H9 (cell line): ENCODE measurements around the gene PTMA. TPM values are rescaled to one million over a fixed set of nuclear protein-coding genes. Genes with fewer than 3 reads are reported as not detected.
A peak's percentile ranks its signal among the peaks of the same experiment; 100 is the strongest.
"Not testable (repeated sequence)": the region's sequence is repeated elsewhere in the genome, so short reads cannot be mapped to it uniquely, and the experiment has no call there.

ENCODE experiments used
- DNase-seq: peaks from one replicate; pipeline ENCODE4 v3.0.0-alpha.2; 2017
- H2AFZ ChIP-seq: one replicate; pipeline ENCODE4 v1.6.1; 2013; ENCODE audit warnings: mild to moderate bottlenecking, low read length, control low read depth, moderate library complexity
- H2AK5ac ChIP-seq: 2 replicates; pipeline ENCODE4 v1.6.1; 2013; ENCODE audit warnings: low read length, control low read depth, mixed read lengths; ENCODE audit not compliant: insufficient read length
- H2BK120ac ChIP-seq: one replicate; pipeline ENCODE4 v1.6.1; 2013; ENCODE audit warnings: low read depth, mild to moderate bottlenecking, low read length, control low read depth, inconsistent platforms; ENCODE audit not compliant: poor library complexity, severe bottlenecking
- H2BK12ac ChIP-seq: 2 replicates; pipeline ENCODE4 v1.6.1; 2013; ENCODE audit warnings: low read length, control low read depth, mixed read lengths, low read depth; ENCODE audit not compliant: insufficient read length
- H2BK15ac ChIP-seq: 2 replicates; pipeline ENCODE4 v1.6.1; 2013; ENCODE audit warnings: low read depth, low read length, control low read depth
- H2BK20ac ChIP-seq: one replicate; pipeline ENCODE4 v1.6.1; 2013; ENCODE audit warnings: low read depth, mild to moderate bottlenecking, low read length, control low read depth, inconsistent platforms; ENCODE audit not compliant: poor library complexity, severe bottlenecking
- H2BK5ac ChIP-seq: 2 replicates; pipeline ENCODE4 v1.6.1; 2013; ENCODE audit warnings: low read length, control low read depth, mixed read lengths; ENCODE audit not compliant: insufficient read length
- H3K14ac ChIP-seq: 2 replicates; pipeline ENCODE4 v1.6.1; 2013; ENCODE audit warnings: low read length, control low read depth; ENCODE audit not compliant: insufficient read depth
- H3K18ac ChIP-seq: 2 replicates; pipeline ENCODE4 v1.6.1; 2013; ENCODE audit warnings: low read depth, mild to moderate bottlenecking, mixed read lengths, low read length, control low read depth; ENCODE audit not compliant: insufficient read length
- H3K23ac ChIP-seq: 2 replicates; pipeline ENCODE4 v1.6.1; 2013; ENCODE audit warnings: low read length, control low read depth, mixed read lengths, low read depth; ENCODE audit not compliant: insufficient read length
- H3K23me2 ChIP-seq: 2 replicates; pipeline ENCODE4 v1.6.1; 2013; ENCODE audit warnings: low read depth, mild to moderate bottlenecking, mixed read lengths, low read length, control low read depth; ENCODE audit not compliant: insufficient read length, poor library complexity, severe bottlenecking
- H3K27ac ChIP-seq: 2 replicates; pipeline ENCODE4 v1.5.1; 2013; ENCODE audit warnings: low read length, control low read depth, mixed read lengths, low read depth; ENCODE audit not compliant: insufficient read length
- H3K27me3 ChIP-seq: 2 replicates; pipeline ENCODE4 v1.6.1; 2013; ENCODE audit warnings: low read length, control low read depth, inconsistent platforms; ENCODE audit not compliant: insufficient read depth
- H3K4ac ChIP-seq: 2 replicates; pipeline ENCODE4 v1.6.1; 2013; ENCODE audit warnings: low read depth, mild to moderate bottlenecking, control low read depth, inconsistent platforms, low read length, moderate library complexity
- H3K4me1 ChIP-seq: 2 replicates; pipeline ENCODE4 v1.6.1; 2013; ENCODE audit warnings: low read length, control low read depth, inconsistent platforms; ENCODE audit not compliant: insufficient read depth
- H3K4me2 ChIP-seq: 2 replicates; pipeline ENCODE4 v1.6.1; 2013; ENCODE audit warnings: low read length, control low read depth, mixed read lengths; ENCODE audit not compliant: insufficient read length, insufficient read depth
- H3K56ac ChIP-seq: 2 replicates; pipeline ENCODE4 v1.6.1; 2013; ENCODE audit warnings: low read depth, mild to moderate bottlenecking, mixed read lengths, low read length, control low read depth; ENCODE audit not compliant: insufficient read length
- H3K79me1 ChIP-seq: 2 replicates; pipeline ENCODE4 v1.6.1; 2013; ENCODE audit warnings: low read depth, mild to moderate bottlenecking, moderate library complexity, low read length, control low read depth, inconsistent platforms; ENCODE audit not compliant: insufficient read depth, poor library complexity, severe bottlenecking
- H3K79me2 ChIP-seq: 2 replicates; pipeline ENCODE4 v1.6.1; 2013; ENCODE audit warnings: low read length, control low read depth, inconsistent platforms; ENCODE audit not compliant: insufficient read depth
- H3K9ac ChIP-seq: 2 replicates; pipeline ENCODE4 v1.6.1; 2013; ENCODE audit warnings: low read length, control low read depth, mixed read lengths; ENCODE audit not compliant: insufficient read length; ENCODE audit errors: extremely low read depth
- H3K9me3 ChIP-seq: one replicate; pipeline ENCODE4 v1.6.1; 2013; ENCODE audit warnings: low read depth, low read length, inconsistent platforms; ENCODE audit not compliant: control insufficient read depth
- H3T11ph ChIP-seq: one replicate; pipeline ENCODE4 v1.6.1; 2013; ENCODE audit warnings: mild to moderate bottlenecking, low read length, control low read depth, inconsistent platforms
- H4K20me1 ChIP-seq: one replicate; pipeline ENCODE4 v1.6.1; 2013; ENCODE audit not compliant: control insufficient read depth, insufficient read length, insufficient read depth
- H4K5ac ChIP-seq: 2 replicates; pipeline ENCODE4 v1.6.1; 2013; ENCODE audit warnings: low read depth, mild to moderate bottlenecking, mixed read lengths, low read length, control low read depth; ENCODE audit not compliant: insufficient read length
- H4K8ac ChIP-seq: replicated peaks from 2 replicates; pipeline ENCODE4 v1.6.1; 2013; ENCODE audit warnings: low read length, control low read depth, mixed read lengths, low read depth; ENCODE audit not compliant: insufficient read length
- H4K91ac ChIP-seq: 2 replicates; pipeline ENCODE4 v1.6.1; 2013; ENCODE audit warnings: low read depth, mild to moderate bottlenecking, moderate library complexity, mixed read lengths, low read length, control low read depth; ENCODE audit not compliant: insufficient read length
- H3K27ac Mint-ChIP-seq, 3 experiments: 2 replicates in 2 of 3; 3 replicates in 1 of 3; pipeline ENCODE4 v1.8.0; 2020 to 2021; ENCODE audit warnings: mixed read lengths in 3 of 3, mild to moderate bottlenecking in 1 of 3, moderate library complexity in 1 of 3
- H3K27me3 Mint-ChIP-seq: 2 replicates; pipeline ENCODE4 v1.8.0; 2021; ENCODE audit warnings: low read depth, mild to moderate bottlenecking, moderate library complexity, mixed read lengths
- H3K36me3 Mint-ChIP-seq, 3 experiments: 2 replicates in 2 of 3; 3 replicates in 1 of 3; pipeline ENCODE4 v1.8.0; 2020 to 2021; ENCODE audit warnings: low read depth in 3 of 3, mixed read lengths in 3 of 3; ENCODE audit not compliant: insufficient read depth in 1 of 3
- H3K4me1 Mint-ChIP-seq, 2 experiments: 2 replicates each; pipeline ENCODE4 v1.8.0; 2020; ENCODE audit warnings: mixed read lengths in 2 of 2
- H3K4me3 Mint-ChIP-seq, 2 experiments: 2 replicates in 1 of 2; 3 replicates in 1 of 2; pipeline ENCODE4 v1.8.0; 2020 to 2021; ENCODE audit warnings: mild to moderate bottlenecking in 2 of 2, mixed read lengths in 2 of 2, moderate library complexity in 1 of 2
- H3K9me3 Mint-ChIP-seq, 2 experiments: 2 replicates in 1 of 2; 3 replicates in 1 of 2; pipeline ENCODE4 v1.8.0; 2020; ENCODE audit warnings: mild to moderate bottlenecking in 2 of 2, mixed read lengths in 2 of 2, moderate library complexity in 1 of 2
- WGBS: extraction: QIAGEN DNeasy Blood & Tissue Kit; methylation state at CpG from one replicate; pipeline ENCODE4 v1.1.7; 2013; ENCODE audit warnings: missing lambda C conversion rate, low lambda C conversion rate, mixed read lengths; ENCODE audit not compliant: insufficient read length; ENCODE audit errors: extremely low coverage; 5-methylcytosine and 5-hydroxymethylcytosine counted together
- total RNA-seq: library from RNA; stranded (reverse); gene quantifications from 2 replicates; pipeline ENCODE4 v1.2.1, GENCODE V29; 2021
- TF ChIP-seq, protein P1 (sequence below): fragments of 200-600 bp; sonication (generic); conservative IDR thresholded peaks from 3 replicates; pipeline ENCODE4 v1.8.0; 2021; ENCODE audit warnings: antibody characterized with exemption, mild to moderate bottlenecking

The PTMA gene
- total RNA-seq, 1 experiment from 2014 or later: 1,963 TPM

DNA sequence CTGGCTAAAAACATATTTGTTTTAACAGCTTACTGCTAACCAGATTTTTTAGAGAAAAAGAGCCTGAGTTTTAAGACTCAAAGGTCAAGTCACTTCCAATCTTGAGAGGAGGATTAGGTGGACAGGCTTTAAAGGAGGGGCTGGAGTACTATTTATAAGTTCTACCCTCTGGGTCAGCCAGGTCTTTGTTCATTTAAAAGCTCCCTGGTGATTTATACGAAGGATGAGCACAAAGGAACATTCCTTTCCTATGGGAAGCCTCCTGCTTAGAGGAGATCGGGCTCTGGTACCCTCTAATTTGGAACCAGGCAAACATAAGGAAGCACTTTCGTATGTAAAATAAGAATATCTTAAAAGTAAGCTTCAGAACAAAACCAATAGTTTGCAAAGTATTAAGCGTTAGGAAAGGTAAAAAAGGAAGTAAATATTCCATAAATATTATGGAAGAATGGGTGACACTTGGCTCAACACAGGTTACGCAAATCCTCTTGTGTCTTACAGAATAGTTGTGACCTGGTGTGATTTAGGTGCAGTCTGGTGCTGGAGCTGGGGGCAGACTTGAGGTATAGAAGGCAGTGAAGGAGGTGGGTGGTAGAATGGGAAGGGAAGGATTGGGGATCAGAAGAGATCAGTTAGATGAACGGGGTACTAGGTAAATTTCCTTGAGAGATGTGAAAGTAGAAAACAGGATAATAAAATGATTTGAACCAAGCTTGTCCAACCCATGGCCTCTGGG, 37.1 kb downstream of the PTMA start:
- H4K91ac ChIP-seq: no peak overlapping the region
- H4K20me1 ChIP-seq: no peaks in the 10 kb centered on the region
- no peak overlapping the region for H3K23ac ChIP-seq
- no peak overlapping the region for H3K4ac ChIP-seq
- no peaks in the 10 kb centered on the region for H3K9me3 ChIP-seq
- H3K27me3 ChIP-seq: no peaks in the 10 kb centered on the region
- H3K4me3 Mint-ChIP-seq: no peak overlapping the region
- TF ChIP-seq, protein P1, sequence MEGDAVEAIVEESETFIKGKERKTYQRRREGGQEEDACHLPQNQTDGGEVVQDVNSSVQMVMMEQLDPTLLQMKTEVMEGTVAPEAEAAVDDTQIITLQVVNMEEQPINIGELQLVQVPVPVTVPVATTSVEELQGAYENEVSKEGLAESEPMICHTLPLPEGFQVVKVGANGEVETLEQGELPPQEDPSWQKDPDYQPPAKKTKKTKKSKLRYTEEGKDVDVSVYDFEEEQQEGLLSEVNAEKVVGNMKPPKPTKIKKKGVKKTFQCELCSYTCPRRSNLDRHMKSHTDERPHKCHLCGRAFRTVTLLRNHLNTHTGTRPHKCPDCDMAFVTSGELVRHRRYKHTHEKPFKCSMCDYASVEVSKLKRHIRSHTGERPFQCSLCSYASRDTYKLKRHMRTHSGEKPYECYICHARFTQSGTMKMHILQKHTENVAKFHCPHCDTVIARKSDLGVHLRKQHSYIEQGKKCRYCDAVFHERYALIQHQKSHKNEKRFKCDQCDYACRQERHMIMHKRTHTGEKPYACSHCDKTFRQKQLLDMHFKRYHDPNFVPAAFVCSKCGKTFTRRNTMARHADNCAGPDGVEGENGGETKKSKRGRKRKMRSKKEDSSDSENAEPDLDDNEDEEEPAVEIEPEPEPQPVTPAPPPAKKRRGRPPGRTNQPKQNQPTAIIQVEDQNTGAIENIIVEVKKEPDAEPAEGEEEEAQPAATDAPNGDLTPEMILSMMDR: no peak
- H3K23me2 ChIP-seq: no peaks in the 10 kb centered on the region
- no peaks in the 10 kb centered on the region; the same call in 1 of the 2 replicates for H3K4me1 ChIP-seq
- H3K79me1 ChIP-seq: no peaks in the 10 kb centered on the region
- H2AK5ac ChIP-seq: no peak overlapping the region
- H3K9ac ChIP-seq: no peak overlapping the region
- H2BK15ac ChIP-seq: no peak overlapping the region
- peaks cover 0 to 7% (median 0%) of the 10 kb centered on the region in 3 experiments; a peak in 2 of 7 replicates for H3K36me3 Mint-ChIP-seq
- no peak overlapping the region for H2BK120ac ChIP-seq
- H3K56ac ChIP-seq: no peak overlapping the region
- H2BK12ac ChIP-seq: no peak overlapping the region
- no peak overlapping the region for H2BK5ac ChIP-seq
- peak overlapping the region; percentile 20 to 89 (median 42); a peak in 6 of 7 replicates for H3K27ac Mint-ChIP-seq
- H3K27ac ChIP-seq: no peak overlapping the region
- no peak overlapping the region for H3K4me2 ChIP-seq
- H2AFZ ChIP-seq: no peak overlapping the region
- no peaks in the 10 kb centered on the region; the same call in 1 of the 2 replicates for H3K79me2 ChIP-seq
- no peak overlapping the region for H2BK20ac ChIP-seq
- no peak overlapping the region for H3K18ac ChIP-seq
- no peaks in the 10 kb centered on the region for H3K9me3 Mint-ChIP-seq
- H3K4me1 Mint-ChIP-seq: peaks cover 37 to 43% of the 10 kb centered on the region in 2 experiments
- no peak overlapping the region for H4K8ac ChIP-seq
- no peak overlapping the region for H3T11ph ChIP-seq
- no peak overlapping the region for H4K5ac ChIP-seq
- WGBS: no CpG with 5 or more reads among the region's 6 CpGs
- no peak for DNase-seq
- H3K27me3 Mint-ChIP-seq: no peaks in the 10 kb centered on the region
- no peak overlapping the region for H3K14ac ChIP-seq

DNA sequence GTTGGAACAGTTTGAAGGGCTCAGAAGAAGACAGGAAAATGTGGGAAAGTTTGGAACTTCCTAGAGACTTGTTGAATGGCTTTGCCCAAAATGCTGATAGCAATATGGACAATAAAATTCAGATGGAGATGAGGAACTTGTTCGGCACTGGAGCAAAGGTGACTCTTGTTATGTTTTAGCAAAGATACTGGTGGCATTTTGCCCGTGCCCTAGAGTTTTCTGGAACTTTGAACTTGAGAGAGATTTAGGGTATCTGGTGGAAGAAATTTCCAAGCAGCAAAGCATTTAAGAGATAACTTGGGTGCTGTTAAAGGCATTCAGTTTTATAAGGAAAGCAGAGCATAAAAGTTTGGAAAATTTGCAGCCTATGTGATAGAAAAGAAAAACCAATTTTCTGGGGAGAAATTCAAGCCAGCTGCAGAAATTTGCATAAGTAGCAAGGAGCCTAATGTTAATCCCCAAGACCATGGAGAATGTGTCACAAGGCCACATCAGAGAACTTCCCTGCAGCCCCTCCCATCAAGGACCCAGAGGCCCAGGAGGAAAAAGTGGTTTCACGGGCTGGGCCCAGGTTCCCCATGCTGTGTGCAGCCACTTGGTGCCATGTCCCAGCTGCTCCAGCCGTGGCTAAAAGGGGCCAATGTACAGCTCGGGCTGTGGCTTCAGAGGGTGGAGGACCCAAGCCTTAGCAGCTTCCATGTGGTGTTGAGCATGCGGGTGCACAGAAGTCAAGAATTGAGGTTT, 40.0 kb downstream of the PTMA start:
- not testable (repeated sequence) for H3K9me3 ChIP-seq, H3K56ac ChIP-seq, H3K4ac ChIP-seq, H3K9ac ChIP-seq, H4K8ac ChIP-seq, H2BK12ac ChIP-seq, H3K14ac ChIP-seq, H3K18ac ChIP-seq, H2BK15ac ChIP-seq, H2BK120ac ChIP-seq, H4K91ac ChIP-seq, H3K4me2 ChIP-seq, H3K9me3 Mint-ChIP-seq, H4K20me1 ChIP-seq, H3K79me2 ChIP-seq, H2AFZ ChIP-seq, H3K27me3 ChIP-seq, H2AK5ac ChIP-seq, H3K4me3 Mint-ChIP-seq, H2BK20ac ChIP-seq, H3K27me3 Mint-ChIP-seq, H2BK5ac ChIP-seq, DNase-seq, H3K23me2 ChIP-seq, H4K5ac ChIP-seq, H3K79me1 ChIP-seq, H3K27ac ChIP-seq, H3T11ph ChIP-seq, H3K23ac ChIP-seq, H3K4me1 ChIP-seq
- no CpG with 5 or more reads among the region's 6 CpGs for WGBS
- Mint-ChIP-seq H3K36me3 (peaks cover 0 to 11% (median 0%) of the 10 kb centered on the region in 3 experiments; a peak in 2 of 7 replicates), H3K27ac (peak overlapping the region in 2 of 3 experiments; percentile 32 to 57; a peak in 3 of 7 replicates), H3K4me1 (peaks cover 37 to 43% of the 10 kb centered on the region in 2 experiments)
